HEK293 (cell line): ENCODE data around the gene IP6K2.

Experiments
- IKZF3 ChIP-seq: fragments of 450-650 bp; IDR thresholded peaks from 2 replicates; pipeline ENCODE4 v1.5.0; 2018; ENCODE audit warnings: missing biosample characterization, mild to moderate bottlenecking, missing genetic modification characterization, moderate library complexity
- PBX3 ChIP-seq: sonication (generic); formaldehyde crosslinking; IDR thresholded peaks from 2 replicates; pipeline ENCODE4 v1.8.1; 2022; ENCODE audit warnings: mild to moderate bottlenecking, moderate library complexity, missing genetic modification reagents
- SP7 ChIP-seq: fragments of 450-650 bp; formaldehyde crosslinking; IDR thresholded peaks from 2 replicates; pipeline ENCODE4 v1.5.1; 2016; ENCODE audit warnings: missing biosample characterization, missing genetic modification characterization
- ZBTB26 ChIP-seq: fragments of 450-650 bp; formaldehyde crosslinking; optimal IDR thresholded peaks from 2 replicates; pipeline ENCODE3; 2016; ENCODE audit warnings: missing biosample characterization, mild to moderate bottlenecking, missing genetic modification characterization
- ZNF292 ChIP-seq: fragments of 450-650 bp; formaldehyde crosslinking; IDR thresholded peaks from 2 replicates; pipeline ENCODE4 v1.5.1; 2016; ENCODE audit warnings: low read depth, missing biosample characterization, missing genetic modification characterization, borderline replicate concordance
- ZNF488 ChIP-seq: fragments of 450-650 bp; formaldehyde crosslinking; IDR thresholded peaks from 2 replicates; pipeline ENCODE4 v1.5.1; 2016; ENCODE audit warnings: missing biosample characterization, missing genetic modification characterization
- ZNF624 ChIP-seq: fragments of 450-650 bp; formaldehyde crosslinking; IDR thresholded peaks from 2 replicates; pipeline ENCODE4 v1.5.1; 2017; ENCODE audit warnings: missing biosample characterization, missing genetic modification characterization

- TF ChIP-seq IKZF3 (tag by site-specific recombination) (no peak), SP7 (tag by site-specific recombination) (no peak), ZBTB26 (no peak), ZNF488 (tag by site-specific recombination) (no peak), PBX3 (CRISPR knock-in tag) (no peak), ZNF292 (tag by site-specific recombination) (no peak), ZNF624 (tag by site-specific recombination) (no peak)
Observed at GRCh38 chr3:48689384-48689783, 27.6 kb downstream of the IP6K2 start.
